ENCODE data around the gene BLMH. TPM values are rescaled to one million over a fixed set of nuclear protein-coding genes. Genes with fewer than 3 reads are reported as not detected.
A peak's percentile ranks its signal among the peaks of the same experiment; 100 is the strongest.

The BLMH gene
- total and polyA plus RNA-seq, 9 of the 15 experiments (the other 6 are each of a cell fraction or from before 2014, with no cell fraction given), result 26.0 to 118 (median 67.3) TPM

DNA sequence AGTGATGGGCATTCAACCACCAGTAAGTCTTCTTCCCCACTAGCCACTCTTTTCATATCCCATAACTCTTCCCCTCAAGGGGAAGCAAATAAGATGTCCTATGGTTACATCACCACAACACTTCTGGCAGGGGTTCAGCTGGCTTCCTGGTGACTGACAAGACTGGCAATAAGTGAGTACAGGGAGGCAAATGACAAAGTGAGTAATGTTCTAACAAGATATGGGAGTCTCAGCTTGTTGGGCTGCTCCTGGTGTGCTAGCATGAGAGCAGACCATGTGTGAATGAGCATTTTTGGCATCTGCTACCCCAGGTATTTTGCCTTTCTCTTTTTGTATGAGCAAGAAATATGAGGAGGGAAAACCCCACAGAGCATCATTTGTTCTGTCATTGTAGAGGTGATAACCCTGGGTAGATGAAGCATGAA lies 32.2 kb upstream of the BLMH start (continued):
- TF ChIP-seq ZNF407 (IDR thresholded peaks at IDR 0.05; ENCODE audit: low read depth) (no peak), GATAD2B (IDR thresholded peaks at IDR 0.05; ENCODE audit: borderline replicate concordance) (no peak), ZBTB34 (CRISPR knock-in tag; IDR thresholded peaks at IDR 0.05) (no peak), FOXO4 (CRISPR knock-in tag; IDR thresholded peaks at IDR 0.05) (no peak), CLOCK (CRISPR knock-in tag; IDR thresholded peaks at IDR 0.05; ENCODE audit: borderline replicate concordance) (no peak)
- TF ChIP-seq, protein P1, sequence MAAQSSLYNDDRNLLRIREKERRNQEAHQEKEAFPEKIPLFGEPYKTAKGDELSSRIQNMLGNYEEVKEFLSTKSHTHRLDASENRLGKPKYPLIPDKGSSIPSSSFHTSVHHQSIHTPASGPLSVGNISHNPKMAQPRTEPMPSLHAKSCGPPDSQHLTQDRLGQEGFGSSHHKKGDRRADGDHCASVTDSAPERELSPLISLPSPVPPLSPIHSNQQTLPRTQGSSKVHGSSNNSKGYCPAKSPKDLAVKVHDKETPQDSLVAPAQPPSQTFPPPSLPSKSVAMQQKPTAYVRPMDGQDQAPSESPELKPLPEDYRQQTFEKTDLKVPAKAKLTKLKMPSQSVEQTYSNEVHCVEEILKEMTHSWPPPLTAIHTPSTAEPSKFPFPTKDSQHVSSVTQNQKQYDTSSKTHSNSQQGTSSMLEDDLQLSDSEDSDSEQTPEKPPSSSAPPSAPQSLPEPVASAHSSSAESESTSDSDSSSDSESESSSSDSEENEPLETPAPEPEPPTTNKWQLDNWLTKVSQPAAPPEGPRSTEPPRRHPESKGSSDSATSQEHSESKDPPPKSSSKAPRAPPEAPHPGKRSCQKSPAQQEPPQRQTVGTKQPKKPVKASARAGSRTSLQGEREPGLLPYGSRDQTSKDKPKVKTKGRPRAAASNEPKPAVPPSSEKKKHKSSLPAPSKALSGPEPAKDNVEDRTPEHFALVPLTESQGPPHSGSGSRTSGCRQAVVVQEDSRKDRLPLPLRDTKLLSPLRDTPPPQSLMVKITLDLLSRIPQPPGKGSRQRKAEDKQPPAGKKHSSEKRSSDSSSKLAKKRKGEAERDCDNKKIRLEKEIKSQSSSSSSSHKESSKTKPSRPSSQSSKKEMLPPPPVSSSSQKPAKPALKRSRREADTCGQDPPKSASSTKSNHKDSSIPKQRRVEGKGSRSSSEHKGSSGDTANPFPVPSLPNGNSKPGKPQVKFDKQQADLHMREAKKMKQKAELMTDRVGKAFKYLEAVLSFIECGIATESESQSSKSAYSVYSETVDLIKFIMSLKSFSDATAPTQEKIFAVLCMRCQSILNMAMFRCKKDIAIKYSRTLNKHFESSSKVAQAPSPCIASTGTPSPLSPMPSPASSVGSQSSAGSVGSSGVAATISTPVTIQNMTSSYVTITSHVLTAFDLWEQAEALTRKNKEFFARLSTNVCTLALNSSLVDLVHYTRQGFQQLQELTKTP (IDR thresholded peaks at IDR 0.05; ENCODE audit: low read depth in 1 of 2, partially characterized antibody in 2 of 2), result peak in 1 of 2 experiments; percentile 15

Measured in K562 (cell line).